Stimulated activated naive CD8-positive, alpha-beta T cell treated with anti-CD3 and anti-CD28 coated beads, Interleukin-15, Interleukin-2, amounts not matched to agents 100 ng/mL and 50 ng/mL, for 24 hours (primary cell): ENCODE data around the gene RIMS4.

Experiments used
- H3K27ac Mint-ChIP-seq: one replicate; pipeline ENCODE4 v1.8.0; 2021; ENCODE audit warnings: mild to moderate bottlenecking, mixed read lengths
- H3K27me3 Mint-ChIP-seq: one replicate; pipeline ENCODE4 v1.8.0; 2021; ENCODE audit warnings: mixed read lengths
- H3K36me3 Mint-ChIP-seq: one replicate; pipeline ENCODE4 v1.8.0; 2021; ENCODE audit warnings: low read depth, mixed read lengths
- H3K4me1 Mint-ChIP-seq: one replicate; pipeline ENCODE4 v1.8.0; 2021; ENCODE audit warnings: low read depth, mixed read lengths
- H3K4me3 Mint-ChIP-seq: one replicate; pipeline ENCODE4 v1.8.0; 2021; ENCODE audit warnings: mild to moderate bottlenecking, mixed read lengths
- H3K9me3 Mint-ChIP-seq: one replicate; pipeline ENCODE4 v1.8.0; 2021; ENCODE audit warnings: mixed read lengths

RIMS4 gene

DNA sequence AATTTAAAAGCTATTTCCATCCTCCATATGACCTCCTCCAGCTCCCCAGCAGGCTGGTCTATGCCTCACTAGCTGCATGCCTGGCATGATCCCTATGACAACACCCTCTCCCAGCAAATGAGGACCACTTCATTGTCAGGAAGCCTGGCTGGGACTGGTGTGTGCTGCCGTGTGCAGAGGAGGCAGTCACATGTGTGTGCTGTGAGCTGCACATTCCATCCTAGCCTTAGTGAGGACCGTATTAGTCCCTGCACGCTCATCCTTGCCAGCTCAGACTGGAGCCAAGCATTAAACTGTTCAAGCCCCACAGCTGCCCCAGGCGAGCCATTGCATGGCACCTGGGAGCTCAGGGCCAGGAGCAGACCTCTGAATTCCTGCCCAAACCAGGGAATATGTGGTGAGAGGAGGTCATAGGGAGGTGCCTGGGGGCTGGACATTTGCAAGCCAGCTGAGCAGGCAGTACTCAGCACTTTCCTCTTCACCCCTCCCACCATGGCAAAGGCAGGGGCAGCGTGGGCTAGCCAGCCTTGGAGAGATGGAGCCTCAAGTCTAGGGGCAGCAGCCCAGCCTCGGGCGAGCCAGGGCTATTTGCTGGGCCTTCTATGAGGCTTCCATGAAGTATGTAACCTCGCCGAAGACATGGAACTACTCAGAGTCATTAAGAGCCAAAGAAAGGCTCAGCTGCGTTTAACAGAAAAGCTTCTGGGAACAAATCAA, 103.9 kb downstream of the RIMS4 start:
- Mint-ChIP-seq H3K27me3 (no peaks in the 10 kb centered on the region), H3K9me3 (no peaks in the 10 kb centered on the region), H3K27ac (no peak overlapping the region), H3K4me3 (no peak overlapping the region), H3K36me3 (no peaks in the 10 kb centered on the region), H3K4me1 (no peaks in the 10 kb centered on the region)

DNA sequence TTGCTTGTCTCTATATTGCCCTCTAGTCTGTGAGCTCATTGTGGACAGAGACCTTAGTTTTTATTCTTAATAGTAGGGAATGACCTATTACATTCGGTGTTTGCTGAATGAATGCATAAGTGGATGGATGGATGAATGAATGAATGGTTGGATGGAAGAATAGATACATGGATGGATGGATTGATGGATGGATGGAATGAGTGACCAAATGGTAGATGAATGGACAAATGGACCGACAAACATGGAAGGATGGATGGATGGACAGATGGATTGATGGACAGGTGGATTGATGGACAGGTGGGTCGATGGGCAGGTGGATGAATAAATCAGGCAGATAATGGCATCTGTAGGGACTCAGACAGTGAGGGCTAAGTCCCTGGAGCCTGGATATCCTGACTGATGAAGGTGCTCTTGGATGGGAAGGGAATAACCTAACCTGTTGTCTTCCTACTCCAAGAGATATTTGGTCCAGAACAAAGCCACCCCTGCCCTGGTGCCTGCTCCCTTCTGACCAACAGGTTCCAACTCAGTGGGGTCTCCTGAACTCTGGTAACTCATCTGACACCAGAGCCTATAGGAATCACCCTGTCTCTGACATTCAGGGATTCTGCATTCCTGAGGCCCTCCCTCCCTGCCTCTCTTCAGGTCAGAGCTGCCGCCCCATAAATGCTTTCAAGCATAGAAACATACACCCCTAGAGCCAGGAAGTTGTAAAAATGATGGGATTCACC, 104.8 kb downstream of the RIMS4 start:
- no peak overlapping the region for H3K4me3 Mint-ChIP-seq
- no peaks in the 10 kb centered on the region for H3K27me3 Mint-ChIP-seq
- H3K36me3 Mint-ChIP-seq: no peaks in the 10 kb centered on the region
- no peak overlapping the region for H3K27ac Mint-ChIP-seq
- H3K9me3 Mint-ChIP-seq: no peaks in the 10 kb centered on the region
- no peaks in the 10 kb centered on the region for H3K4me1 Mint-ChIP-seq

DNA sequence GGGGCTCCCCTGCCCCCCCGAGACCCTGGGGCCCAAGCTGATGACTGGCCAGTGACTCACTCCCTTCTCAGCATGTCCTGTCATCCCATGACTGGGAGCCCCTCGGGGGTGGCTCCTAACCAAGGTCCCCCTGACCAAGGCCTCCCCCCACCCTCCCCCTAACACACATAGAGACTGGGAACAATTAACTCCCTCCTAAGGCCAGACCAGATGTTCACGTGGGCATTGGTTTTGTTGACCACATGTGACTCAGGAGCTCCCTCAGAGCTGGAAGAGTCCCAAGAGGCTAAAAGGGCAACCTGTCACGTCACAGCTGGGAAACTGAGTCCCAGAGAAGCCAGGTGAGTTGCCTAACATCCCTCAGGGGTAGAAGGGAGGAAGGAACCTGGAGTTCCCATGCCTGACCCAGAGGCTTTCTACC, 105.8 kb downstream of the RIMS4 start:
- Mint-ChIP-seq H3K4me1 (no peaks in the 10 kb centered on the region), H3K4me3 (no peak overlapping the region), H3K36me3 (no peaks in the 10 kb centered on the region), H3K9me3 (no peaks in the 10 kb centered on the region), H3K27me3 (no peaks in the 10 kb centered on the region), H3K27ac (no peak overlapping the region)

DNA sequence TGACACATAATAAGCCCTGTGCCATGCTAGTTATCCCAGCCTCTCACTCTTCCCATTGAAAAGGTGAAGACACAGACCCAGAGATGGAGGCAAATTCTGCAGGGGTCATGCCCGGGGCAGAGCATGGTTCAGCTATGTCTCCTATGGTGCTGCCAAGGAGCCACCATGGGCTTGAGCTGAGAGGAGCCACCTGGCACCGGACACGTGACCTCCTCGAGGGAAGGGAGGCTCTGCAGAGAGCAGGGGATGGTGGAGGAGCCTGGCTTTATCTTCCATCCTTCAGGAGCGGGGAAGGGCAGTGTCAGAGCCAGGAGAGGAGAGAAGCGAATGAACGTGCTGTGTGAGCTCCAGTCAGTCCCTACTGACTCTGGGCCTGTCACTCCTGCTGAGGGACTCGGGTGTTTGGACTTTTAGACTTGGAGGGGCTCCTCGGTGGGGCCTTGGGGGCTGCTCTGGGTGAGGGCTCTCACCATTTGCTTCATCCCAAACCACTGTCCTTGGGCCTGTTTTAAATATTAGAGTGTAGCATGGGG, 106.3 kb downstream of the RIMS4 start:
- no peak overlapping the region for H3K4me3 Mint-ChIP-seq
- H3K27ac Mint-ChIP-seq: no peak overlapping the region
- no peaks in the 10 kb centered on the region for H3K36me3 Mint-ChIP-seq

DNA sequence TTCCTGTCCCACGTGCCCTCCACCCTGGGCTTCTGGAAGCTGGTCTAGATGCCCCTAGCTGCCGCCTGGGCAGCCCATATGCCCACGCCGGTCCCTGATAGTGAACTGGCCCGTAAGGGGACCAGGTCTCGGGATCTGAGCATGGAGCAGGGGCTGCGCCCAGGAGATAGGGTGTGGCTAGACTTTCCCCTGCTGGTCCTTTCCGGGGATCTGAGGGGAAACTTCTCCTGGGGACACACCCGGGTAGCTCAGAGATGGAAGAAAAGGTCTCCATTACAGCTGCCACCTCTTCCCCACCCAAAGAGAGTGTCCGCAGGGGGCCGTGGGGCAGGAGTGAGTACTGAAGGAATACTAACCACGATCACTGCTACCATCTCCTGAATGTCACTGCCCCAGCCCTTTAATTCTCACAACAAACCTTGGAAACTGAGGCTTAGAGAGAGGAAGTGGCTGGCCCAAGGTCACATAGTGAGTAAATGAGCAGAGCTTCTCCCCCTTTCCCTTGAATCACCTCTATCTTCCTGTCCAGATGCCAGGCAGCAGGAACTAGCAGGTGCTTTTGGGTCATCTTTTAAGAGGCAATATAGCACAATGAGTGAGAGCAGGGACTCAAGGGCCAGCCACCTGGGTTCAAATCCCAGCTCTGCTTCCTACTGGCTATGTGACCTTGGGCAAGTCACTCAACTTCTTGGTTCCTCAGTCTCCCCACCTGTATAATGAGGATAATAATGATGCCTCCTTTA, 107.0 kb downstream of the RIMS4 start:
- H3K4me3 Mint-ChIP-seq: no peak overlapping the region
- no peaks in the 10 kb centered on the region for H3K27me3 Mint-ChIP-seq
- no peak overlapping the region for H3K27ac Mint-ChIP-seq
- no peaks in the 10 kb centered on the region for H3K9me3 Mint-ChIP-seq
- no peaks in the 10 kb centered on the region for H3K4me1 Mint-ChIP-seq
- H3K36me3 Mint-ChIP-seq: no peaks in the 10 kb centered on the region

More for the DNA sequence above, 106.3 kb downstream of the RIMS4 start:
- Mint-ChIP-seq H3K4me1 (no peaks in the 10 kb centered on the region), H3K9me3 (no peaks in the 10 kb centered on the region), H3K27me3 (no peaks in the 10 kb centered on the region)

DNA sequence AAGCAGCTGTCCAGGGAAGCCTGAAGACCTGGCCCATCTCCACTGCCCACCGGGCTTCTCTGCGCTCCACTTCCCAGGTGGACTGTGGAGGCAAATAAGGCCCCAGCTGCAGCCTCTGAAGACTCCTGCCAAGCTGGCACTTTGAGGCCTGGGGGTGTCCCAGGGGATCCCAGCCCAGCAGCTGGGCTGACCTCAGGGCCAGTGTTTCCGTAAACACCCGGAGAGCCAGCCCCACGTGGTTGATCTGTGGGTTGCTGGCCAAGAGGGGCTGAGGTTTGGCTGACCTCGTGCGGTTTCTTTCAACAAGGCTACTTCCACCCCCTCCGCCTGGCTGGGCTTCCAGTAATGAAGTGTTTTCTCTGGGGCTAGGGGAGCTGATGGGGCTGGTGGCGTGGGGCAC, 107.6 kb downstream of the RIMS4 start:
- no peak overlapping the region for H3K27ac Mint-ChIP-seq
- no peaks in the 10 kb centered on the region for H3K4me1 Mint-ChIP-seq
- no peaks in the 10 kb centered on the region for H3K9me3 Mint-ChIP-seq
- H3K36me3 Mint-ChIP-seq: no peaks in the 10 kb centered on the region
- no peaks in the 10 kb centered on the region for H3K27me3 Mint-ChIP-seq
- no peak overlapping the region for H3K4me3 Mint-ChIP-seq

DNA sequence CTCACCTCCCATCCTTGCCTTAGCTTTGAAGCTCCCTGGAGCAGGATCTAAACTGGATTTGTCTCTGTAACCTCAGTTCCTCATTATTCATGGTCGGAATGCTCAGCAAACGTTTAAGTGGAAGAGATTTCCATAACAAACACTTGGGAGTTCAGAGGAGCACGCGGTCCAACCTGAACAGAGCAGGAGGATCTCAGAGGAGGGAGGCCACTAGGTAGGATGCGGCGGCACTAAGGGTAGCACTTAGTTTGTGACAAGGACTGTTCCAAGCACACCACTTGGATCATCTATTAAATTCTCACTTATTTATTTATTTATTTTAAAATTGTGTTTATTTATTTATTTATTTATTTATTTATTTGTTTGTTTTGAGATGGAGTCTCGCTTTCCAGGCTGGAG, 108.5 kb downstream of the RIMS4 start:
- Mint-ChIP-seq H3K27me3 (no peaks in the 10 kb centered on the region), H3K9me3 (no peaks in the 10 kb centered on the region), H3K27ac (no peak overlapping the region), H3K4me1 (no peaks in the 10 kb centered on the region), H3K36me3 (no peaks in the 10 kb centered on the region), H3K4me3 (no peak overlapping the region)
